Hematopoietic multipotent progenitor cell treated with erythropoietin and hydrocortisone succinate and interleukin-3 and kit ligand, for 17 days (in vitro differentiated cells): Measurements from ENCODE around the gene RP2.
A peak's percentile ranks its signal among the peaks of the same experiment; 100 is the strongest.

Experiments
- DNase-seq: peaks from one replicate; pipeline ENCODE4 v3.0.0-alpha.2; 2015; ENCODE audit warnings: low spot score

The RP2 gene

DNA sequence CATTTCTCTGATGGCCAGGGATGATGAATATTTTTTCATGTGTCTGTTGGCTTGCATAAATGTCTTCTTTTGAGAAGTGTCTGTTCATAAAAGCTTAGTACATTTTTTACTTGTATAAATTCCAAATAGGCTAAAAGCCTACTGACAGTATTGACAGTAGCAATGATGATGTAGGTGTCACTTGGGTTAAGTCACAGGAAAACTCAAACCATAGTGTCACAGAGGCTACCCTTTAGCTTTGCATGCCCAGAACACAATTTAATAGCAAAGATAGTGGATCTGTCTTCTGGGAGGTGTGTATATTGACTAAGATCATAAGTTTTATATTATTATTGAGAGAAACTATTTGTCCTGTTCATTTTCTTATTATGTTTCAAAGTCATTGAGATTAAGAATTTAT is 8.1 kb downstream of the RP2 start:
- no peak for DNase-seq

DNA sequence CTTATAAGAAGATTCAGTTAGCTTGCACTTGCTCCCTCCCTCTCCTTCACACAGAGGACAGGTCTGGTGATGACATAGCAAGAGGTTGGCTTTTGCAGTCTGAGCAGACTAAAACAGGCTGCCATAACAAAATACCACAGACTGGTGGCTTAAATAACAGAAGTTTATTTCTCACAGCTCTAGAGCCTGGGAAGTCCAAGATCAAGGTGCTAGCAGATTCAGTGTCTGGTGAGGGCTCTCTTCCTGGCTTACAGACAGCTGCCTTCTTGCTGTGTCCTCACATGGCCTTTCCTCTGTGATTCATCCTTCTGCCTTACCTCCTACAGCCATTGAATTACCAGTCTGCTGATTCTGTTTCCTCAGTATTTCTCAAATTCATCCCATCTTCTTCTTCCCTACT is 13.1 kb downstream of the RP2 start:
- DNase-seq = no peak

GRCh38 chrX:46850771-46851170 is 13.9 kb downstream of the RP2 start:
- DNase-seq = no peak

GRCh38 chrX:46856483-46856882 is 19.6 kb downstream of the RP2 start:
- no peak for DNase-seq

- no peak for DNase-seq
Measured at GRCh38 chrX:46860557-46860956, 23.7 kb downstream of the RP2 start.

- no peak for DNase-seq
Measured at GRCh38 chrX:46863072-46863471, 26.2 kb downstream of the RP2 start.

GRCh38 chrX:46864606-46865005 is 27.8 kb downstream of the RP2 start:
- DNase-seq = no peak

DNA sequence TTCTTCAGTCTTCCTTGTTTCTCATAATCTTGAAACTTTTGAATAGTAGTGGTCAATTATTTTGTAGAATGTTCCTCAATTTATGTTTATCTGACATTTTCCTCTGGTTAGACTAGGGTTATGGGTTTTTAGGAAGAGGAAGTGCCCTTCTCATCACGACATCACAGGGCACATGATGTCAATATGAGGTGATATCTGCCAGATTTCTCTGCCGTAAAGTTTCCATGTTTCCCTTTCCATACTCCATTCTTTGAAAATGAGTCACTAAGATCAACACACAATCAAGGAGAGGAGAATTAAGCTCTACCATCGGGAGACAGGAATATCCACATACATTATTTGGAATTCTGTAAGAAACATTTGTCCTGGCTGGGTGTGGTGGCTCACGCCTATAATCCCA is 28.4 kb downstream of the RP2 start:
- DNase-seq = no peak

GRCh38 chrX:46866726-46867125 is 29.9 kb downstream of the RP2 start:
- no peak for DNase-seq

- DNase-seq = no peak
Measured at GRCh38 chrX:46873746-46874145, 36.9 kb downstream of the RP2 start.

- no peak for DNase-seq
Measured at GRCh38 chrX:46876901-46877300, 40.1 kb downstream of the RP2 start.

DNA sequence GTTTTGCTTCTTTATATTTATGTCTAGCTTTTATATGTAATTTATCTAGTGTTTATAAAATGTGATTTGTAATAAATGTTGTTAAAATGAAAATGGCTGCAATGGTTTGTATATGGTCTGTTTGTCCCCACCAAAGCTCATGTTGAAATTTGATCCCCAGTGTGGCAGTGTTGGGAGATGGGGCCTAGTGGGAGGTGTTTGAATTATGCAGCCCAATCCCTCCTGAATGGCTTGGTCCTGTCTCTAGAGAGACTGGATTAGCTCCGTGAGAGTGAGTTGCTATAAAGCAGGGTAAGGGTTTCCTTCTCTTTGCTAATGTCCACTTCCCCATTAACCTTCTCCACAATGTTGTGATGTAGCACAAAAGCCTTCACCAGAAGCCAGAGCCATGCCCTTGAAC is 45.4 kb downstream of the RP2 start:
- DNase-seq = no peak

DNA sequence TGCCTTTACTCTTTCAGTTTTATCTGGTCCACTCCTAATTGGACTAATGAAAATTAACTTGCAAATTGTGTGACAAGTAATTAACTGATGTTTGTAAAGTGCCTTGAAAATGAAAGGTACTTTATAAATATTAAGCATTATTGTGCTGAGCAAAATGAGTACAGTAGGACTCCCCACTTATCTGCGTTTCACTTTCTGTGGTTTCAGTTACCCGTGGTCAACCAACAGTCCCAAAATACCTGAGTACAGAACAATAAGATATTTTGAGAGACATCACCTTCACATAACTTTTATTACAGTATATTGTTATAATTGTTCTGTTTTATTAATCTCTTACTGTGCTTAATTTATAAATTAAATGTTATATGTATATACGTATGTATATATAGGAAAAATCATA is 48.0 kb downstream of the RP2 start:
- DNase-seq = no peak

GRCh38 chrX:46898207-46898606 is 61.4 kb downstream of the RP2 start:
- no peak for DNase-seq

DNA sequence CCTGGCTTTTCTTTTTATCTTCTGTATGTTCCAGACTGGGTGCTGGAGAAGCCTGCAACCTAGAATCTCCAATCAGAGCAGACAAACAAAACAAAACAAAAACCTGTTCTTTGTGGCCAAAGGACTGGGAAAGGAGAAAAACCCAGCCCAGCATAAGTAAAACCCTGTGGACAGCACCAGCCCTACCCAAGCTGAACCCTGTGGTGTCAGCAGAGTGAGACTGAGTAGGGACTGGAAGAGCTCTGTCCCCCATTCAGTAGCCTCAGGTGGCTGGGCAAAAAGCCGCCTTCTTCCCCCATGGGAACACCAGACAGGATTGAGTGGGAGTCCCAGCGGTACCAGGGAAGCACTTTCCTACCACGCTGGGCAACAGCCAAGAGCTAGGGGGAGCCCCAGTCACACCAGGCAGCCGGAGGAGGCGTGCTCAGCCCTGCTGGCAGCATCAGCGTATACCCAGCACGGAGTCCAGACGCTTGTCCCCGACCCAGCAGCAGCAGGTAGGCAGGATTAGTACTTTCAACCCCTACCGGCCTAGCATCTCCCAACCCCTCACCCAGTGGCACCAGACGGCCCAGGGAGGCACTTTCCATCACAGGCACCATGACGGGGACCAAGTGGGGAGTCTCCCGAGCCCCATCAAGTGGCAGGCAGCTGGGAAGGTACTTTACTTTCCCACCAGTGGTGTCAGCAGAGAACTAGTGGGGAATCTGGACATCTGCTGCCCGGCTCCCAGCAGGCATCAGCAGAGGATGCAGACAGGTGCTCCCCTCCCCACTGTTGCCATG is 66.8 kb downstream of the RP2 start:
- DNase-seq = peak; percentile 5

- DNase-seq = no peak
Measured at GRCh38 chrX:46904626-46905025, 67.8 kb downstream of the RP2 start.

DNA sequence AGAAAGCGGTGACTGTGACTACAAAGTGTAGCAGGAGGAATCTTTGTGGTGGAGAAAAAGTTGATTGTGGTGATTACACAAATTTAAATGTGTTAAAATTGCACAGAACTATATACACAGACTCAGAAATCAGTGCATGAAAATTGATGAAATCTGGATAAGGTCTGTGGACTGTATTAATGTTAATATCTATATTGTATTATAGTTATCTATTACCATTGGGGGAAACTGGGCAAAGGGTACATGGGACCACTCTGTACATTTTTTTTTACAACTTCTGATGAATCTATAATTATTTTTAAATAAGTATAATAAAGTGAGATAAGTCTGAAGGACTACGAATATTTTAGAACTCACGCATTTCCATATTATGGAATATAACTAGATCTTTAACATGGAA is 73.6 kb downstream of the RP2 start:
- DNase-seq = no peak

- no peak for DNase-seq
Measured at GRCh38 chrX:46912098-46912602, 75.3 kb downstream of the RP2 start, which contains the start of gene JADE3. Gene JADE3, plus strand, starts transcription at chrX:46912421. Its CDS starts 72,474 bp downstream, at chrX:46984895.

DNA sequence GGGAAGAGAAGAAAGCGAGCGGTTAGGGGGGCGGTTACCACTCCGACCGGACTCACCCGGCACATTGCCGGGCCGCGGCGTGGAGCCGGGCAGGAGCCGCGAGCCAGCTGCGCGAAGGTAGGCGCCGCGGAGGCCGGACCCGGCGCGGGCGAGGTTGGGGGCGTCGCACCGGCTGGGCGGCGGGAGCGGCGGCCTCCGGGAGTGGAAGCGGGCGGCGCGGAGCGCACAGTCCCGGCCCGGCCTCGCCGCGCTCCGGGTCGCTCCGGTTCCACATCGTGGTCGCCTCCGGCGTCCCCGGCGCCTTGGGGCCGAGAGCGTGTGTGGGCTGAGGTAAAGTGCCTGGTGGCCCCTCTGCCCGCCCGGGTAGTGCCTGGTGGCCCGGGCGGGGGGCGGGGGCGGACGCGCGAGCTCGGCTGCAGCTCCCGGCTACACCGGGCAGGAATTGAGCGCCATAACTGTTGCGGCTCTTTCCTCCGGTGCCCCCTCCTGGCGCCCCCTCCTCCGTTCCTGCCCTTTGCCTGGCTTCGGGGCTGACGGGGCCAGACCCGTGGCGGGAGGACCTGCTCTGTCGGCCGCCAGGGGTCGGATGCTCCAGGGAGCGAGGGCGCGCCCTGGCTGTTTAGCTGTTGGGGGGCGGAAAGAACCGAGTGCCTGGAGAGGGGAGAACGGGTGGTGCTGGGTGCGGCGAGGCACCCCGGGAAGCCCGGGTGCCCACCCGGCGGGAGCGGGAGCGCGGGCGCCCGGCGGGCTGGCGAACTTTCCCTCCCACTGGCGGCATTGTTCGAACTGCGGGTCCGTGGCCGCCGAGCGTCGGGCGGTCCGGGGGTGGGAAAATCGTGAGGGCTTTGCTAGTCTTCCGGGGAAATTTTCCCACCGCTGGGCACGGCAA is 76.0 kb downstream of the RP2 start:
- DNase-seq = no peak

- DNase-seq = no peak
Measured at GRCh38 chrX:46913667-46914066, 76.8 kb downstream of the RP2 start.

DNA sequence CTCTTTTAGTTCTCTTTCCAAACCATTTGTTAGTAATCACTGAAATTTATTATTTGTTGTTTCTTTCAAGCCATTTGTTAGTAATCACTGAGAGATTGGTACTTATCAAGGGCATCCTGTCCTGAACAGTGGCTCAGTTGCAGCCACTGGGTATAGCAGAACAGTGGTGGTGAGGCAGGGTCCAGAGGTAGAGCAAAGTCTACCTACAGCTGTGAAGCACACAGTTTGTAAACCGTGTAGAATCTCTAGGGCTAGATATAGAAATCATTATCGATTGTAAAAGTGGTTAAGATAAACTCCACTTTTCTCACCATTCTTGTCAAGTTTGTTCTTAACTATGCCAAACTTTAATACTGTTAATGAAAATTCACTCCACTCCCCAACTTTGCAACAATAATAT is 79.4 kb downstream of the RP2 start:
- DNase-seq = no peak

GRCh38 chrX:46917622-46918021 is 80.8 kb downstream of the RP2 start:
- DNase-seq = no peak

DNA sequence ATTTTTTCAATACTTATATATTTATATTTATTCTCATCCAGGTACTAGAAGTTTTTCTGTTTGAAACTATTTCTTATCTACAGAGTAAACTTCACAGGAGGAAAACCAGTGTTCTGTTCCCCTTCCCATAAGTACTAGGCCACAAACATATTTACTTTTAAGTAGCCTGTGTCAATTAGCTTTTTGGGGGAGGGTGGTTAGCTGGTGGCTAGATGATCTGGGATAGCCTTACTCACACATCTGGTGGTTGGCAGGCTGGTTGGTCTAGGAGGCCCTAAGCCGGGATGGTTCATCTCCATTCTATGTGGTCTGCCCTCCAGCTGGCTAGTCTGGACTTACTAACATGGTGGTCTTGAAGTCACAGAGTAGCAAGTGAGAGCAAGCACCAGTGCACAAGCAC is 81.6 kb downstream of the RP2 start:
- DNase-seq = no peak
